Skeletal muscle satellite cell (primary cell): Measurements from ENCODE around the gene GEMIN5.

Source experiments
- H3K27me3 ChIP-seq: 2 replicates; pipeline ENCODE4 v1.7.0; 2013; ENCODE audit warnings: low read length; ENCODE audit not compliant: control insufficient read depth, insufficient read depth
- H3K36me3 ChIP-seq: 2 replicates; pipeline ENCODE4 v1.7.0; 2013; ENCODE audit warnings: mild to moderate bottlenecking, control low read depth, low read length; ENCODE audit not compliant: insufficient read depth
- H3K4me1 ChIP-seq: 2 replicates; pipeline ENCODE4 v1.7.0; 2013; ENCODE audit warnings: low read length; ENCODE audit not compliant: control insufficient read depth, insufficient read depth
- H3K4me2 ChIP-seq: 2 replicates; pipeline ENCODE4 v1.7.0; 2013; ENCODE audit warnings: mild to moderate bottlenecking, low read length
- H3K4me3 ChIP-seq: 2 replicates; pipeline ENCODE4 v1.7.0; 2013; ENCODE audit warnings: low read length
- H3K9ac ChIP-seq: 2 replicates; pipeline ENCODE4 v1.7.0; 2013; ENCODE audit warnings: mild to moderate bottlenecking, low read depth, low read length, moderate library complexity
- H3K9me3 ChIP-seq: replicated peaks from 2 replicates; pipeline ENCODE4 v1.7.0; 2013; ENCODE audit warnings: mild to moderate bottlenecking, control low read depth, low read length

GEMIN5 gene

DNA sequence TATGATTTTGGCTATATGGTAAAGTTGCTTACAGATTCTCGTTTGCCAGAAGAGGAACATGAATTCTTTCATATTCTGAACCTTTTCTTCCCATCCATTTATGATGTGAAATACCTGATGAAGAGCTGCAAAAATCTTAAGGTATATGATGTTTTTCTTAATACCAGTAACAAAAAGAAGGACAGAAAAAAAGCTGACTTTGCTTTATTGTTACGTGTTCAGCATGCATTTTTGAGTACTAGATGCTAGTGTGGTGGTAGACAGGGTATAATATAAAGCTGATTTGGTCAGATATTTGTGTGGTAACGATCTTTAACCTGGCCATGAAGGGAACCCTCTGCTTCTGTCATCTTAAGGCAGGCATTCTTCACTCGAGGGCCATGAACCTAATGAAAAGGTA, 66.3 kb downstream of the GEMIN5 start:
- peaks cover 11% of the 10 kb centered on the region for H3K4me1 ChIP-seq
- no peak overlapping the region for H3K9ac ChIP-seq
- H3K36me3 ChIP-seq: peaks cover 67% of the 10 kb centered on the region
- no peaks in the 10 kb centered on the region for H3K27me3 ChIP-seq
- H3K4me3 ChIP-seq: no peak overlapping the region
- H3K4me2 ChIP-seq: no peak overlapping the region
- H3K9me3 ChIP-seq: no peaks in the 10 kb centered on the region

DNA sequence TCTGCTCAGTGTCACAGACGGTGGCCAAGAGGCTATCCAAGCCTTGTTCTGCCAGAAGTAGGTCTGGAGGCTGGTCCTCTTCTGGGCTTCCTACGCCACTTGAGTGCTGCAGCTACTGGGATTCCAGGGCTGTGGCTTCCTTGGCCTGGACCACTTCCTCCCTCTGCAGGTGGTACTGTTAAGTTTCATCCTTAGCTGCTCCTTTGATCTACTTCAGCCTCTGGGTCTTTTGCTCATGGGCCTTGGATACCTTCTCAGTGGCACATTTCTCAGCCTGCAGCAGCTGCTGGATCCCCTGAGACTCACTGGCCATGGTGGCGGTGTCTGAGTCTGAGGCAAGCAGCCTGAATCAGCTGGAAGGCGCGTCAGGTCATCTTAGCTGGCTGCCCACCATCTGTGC, 69.3 kb downstream of the GEMIN5 start:
- H3K4me3 ChIP-seq: no peak overlapping the region
- H3K9ac ChIP-seq: no peak overlapping the region
- H3K9me3 ChIP-seq: no peaks in the 10 kb centered on the region
- no peaks in the 10 kb centered on the region for H3K27me3 ChIP-seq
- peaks cover 11% of the 10 kb centered on the region for H3K4me1 ChIP-seq
- H3K36me3 ChIP-seq: peaks cover 65% of the 10 kb centered on the region
- no peak overlapping the region for H3K4me2 ChIP-seq

- peaks cover 62% of the 10 kb centered on the region for H3K36me3 ChIP-seq
Observed at GRCh38 chr5:154866841-154867240, 71.2 kb downstream of the GEMIN5 start.

GRCh38 chr5:154865466-154866184, 72.4 kb downstream of the GEMIN5 start:
- Histone ChIP-seq H3K27me3 (no peaks in the 10 kb centered on the region), H3K4me1 (peaks cover 24% of the 10 kb centered on the region), H3K36me3 (peaks cover 51% of the 10 kb centered on the region), H3K9me3 (no peaks in the 10 kb centered on the region), H3K4me2 (no peak overlapping the region), H3K4me3 (no peak overlapping the region), H3K9ac (no peak overlapping the region)

More at GRCh38 chr5:154866841-154867240, 71.2 kb downstream of the GEMIN5 start:
- no peak overlapping the region for H3K4me3 ChIP-seq
- no peak overlapping the region for H3K4me2 ChIP-seq
- H3K9me3 ChIP-seq: no peaks in the 10 kb centered on the region
- no peak overlapping the region for H3K9ac ChIP-seq
- H3K27me3 ChIP-seq: no peaks in the 10 kb centered on the region
- H3K4me1 ChIP-seq: peaks cover 15% of the 10 kb centered on the region

GRCh38 chr5:154863291-154864080, 74.5 kb downstream of the GEMIN5 start:
- Histone ChIP-seq H3K27me3 (no peaks in the 10 kb centered on the region), H3K4me2 (no peak overlapping the region), H3K36me3 (peaks cover 40% of the 10 kb centered on the region), H3K9ac (no peak overlapping the region), H3K9me3 (no peaks in the 10 kb centered on the region), H3K4me1 (peaks cover 28% of the 10 kb centered on the region), H3K4me3 (no peak overlapping the region)

- H3K36me3 ChIP-seq: peaks cover 37% of the 10 kb centered on the region
- H3K4me2 ChIP-seq: no peak overlapping the region
- H3K9me3 ChIP-seq: no peaks in the 10 kb centered on the region
- H3K4me1 ChIP-seq: peaks cover 26% of the 10 kb centered on the region
- no peak overlapping the region for H3K4me3 ChIP-seq
- no peak overlapping the region for H3K9ac ChIP-seq
- no peaks in the 10 kb centered on the region for H3K27me3 ChIP-seq
Observed at GRCh38 chr5:154862766-154863165, 75.2 kb downstream of the GEMIN5 start.

DNA sequence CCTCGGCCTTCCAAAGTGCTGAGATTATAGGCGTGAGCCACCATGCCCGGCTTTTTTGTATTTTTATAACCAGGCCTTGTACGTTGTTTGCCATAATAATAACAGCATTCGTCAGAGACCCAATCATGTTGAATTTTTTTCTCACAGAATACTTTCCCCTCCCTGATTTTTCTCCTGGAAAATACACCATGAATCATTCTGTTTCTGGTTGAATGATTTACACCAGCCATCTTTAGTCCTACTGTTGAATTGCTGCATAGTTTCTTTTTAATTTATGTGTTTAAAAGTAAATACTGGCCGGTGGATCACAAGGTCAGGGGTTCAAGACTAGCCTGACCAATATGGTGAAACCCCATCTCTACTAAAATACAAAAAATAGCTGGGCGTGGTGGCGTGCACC, 76.1 kb downstream of the GEMIN5 start:
- H3K36me3 ChIP-seq: peaks cover 31% of the 10 kb centered on the region
- H3K4me3 ChIP-seq: no peak overlapping the region
- no peak overlapping the region for H3K9ac ChIP-seq
- H3K9me3 ChIP-seq: no peaks in the 10 kb centered on the region
- H3K27me3 ChIP-seq: no peaks in the 10 kb centered on the region
- peaks cover 26% of the 10 kb centered on the region for H3K4me1 ChIP-seq
- H3K4me2 ChIP-seq: no peak overlapping the region

GRCh38 chr5:154860765-154861164, 77.2 kb downstream of the GEMIN5 start:
- peaks cover 30% of the 10 kb centered on the region for H3K4me1 ChIP-seq
- H3K27me3 ChIP-seq: no peaks in the 10 kb centered on the region
- peaks cover 22% of the 10 kb centered on the region for H3K36me3 ChIP-seq
- H3K4me2 ChIP-seq: peak overlapping the region; percentile 88
- H3K9me3 ChIP-seq: no peaks in the 10 kb centered on the region
- peak overlapping the region; percentile 91 for H3K9ac ChIP-seq
- H3K4me3 ChIP-seq: peak overlapping the region; percentile 82

DNA sequence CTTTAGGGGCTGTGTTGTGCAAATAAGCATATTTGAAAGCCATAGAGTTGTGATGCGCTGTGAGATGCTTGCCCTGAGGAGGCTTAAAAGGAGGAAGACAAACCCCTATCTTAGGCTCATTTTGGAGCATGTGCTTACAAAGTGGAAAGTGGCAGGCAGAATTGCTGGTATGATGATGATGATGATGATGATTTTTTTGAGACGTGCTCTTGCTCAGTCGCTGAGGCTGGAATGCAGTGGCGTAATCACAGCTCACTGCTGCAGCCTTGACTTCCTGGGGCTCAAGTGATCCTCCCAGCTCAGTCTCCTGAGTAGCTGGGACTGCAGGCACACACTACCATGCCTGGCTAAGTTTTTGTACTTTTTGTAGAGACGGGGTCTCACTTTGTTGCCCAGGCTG, 77.9 kb downstream of the GEMIN5 start:
- H3K9me3 ChIP-seq: no peaks in the 10 kb centered on the region
- peak overlapping the region; percentile 82 for H3K4me3 ChIP-seq
- H3K9ac ChIP-seq: peak overlapping the region; percentile 91
- H3K4me1 ChIP-seq: peaks cover 30% of the 10 kb centered on the region
- H3K27me3 ChIP-seq: no peaks in the 10 kb centered on the region
- H3K4me2 ChIP-seq: peak overlapping the region; percentile 88
- H3K36me3 ChIP-seq: peaks cover 15% of the 10 kb centered on the region

DNA sequence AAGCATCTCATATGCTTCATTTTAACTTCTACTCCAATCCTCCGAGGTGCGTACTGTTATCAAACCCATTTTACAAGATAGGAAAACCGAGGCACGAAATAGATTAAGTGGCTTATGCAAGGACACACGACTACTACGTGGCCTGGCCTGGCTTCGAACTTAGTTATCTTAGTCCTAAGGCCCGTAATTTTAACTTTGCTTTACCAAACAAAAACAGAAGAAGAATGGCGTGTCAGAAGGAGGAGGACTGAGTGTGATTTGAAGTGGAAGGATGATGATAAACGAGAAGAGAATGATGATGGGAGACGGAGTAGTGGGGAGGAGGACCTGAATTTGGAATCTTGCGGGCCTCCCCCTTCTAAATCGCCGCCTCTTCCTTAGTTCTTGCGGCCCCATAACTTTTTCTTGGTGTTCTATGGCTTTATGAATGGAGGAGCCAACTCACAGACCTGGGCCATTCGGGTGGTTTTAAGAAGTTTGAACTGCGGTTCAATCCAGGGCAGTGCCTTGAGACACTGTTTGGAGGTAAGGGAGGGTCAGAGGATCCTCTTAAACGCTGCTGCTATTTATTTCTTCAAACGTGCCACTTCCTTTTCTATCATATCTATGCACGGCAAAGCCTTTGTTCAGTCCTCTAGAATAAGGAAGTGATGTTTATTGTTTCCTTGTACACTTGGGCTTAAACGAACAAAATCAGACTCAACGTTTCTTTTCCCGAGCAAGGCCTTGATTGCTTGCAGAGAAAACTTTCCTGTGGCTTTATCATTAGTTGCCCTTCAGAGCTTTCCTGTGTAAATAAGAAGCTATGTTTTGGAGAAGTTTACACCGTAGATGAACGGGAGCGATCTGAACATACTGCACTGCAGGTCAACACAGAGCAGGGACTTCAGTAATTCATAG, 78.8 kb downstream of the GEMIN5 start:
- Histone ChIP-seq H3K9me3 (no peaks in the 10 kb centered on the region), H3K36me3 (peaks cover 13% of the 10 kb centered on the region), H3K4me2 (peak overlapping the region; percentile 88), H3K9ac (peak overlapping the region; percentile 91), H3K4me3 (peak overlapping the region; percentile 82), H3K4me1 (peaks cover 30% of the 10 kb centered on the region), H3K27me3 (no peaks in the 10 kb centered on the region)

DNA sequence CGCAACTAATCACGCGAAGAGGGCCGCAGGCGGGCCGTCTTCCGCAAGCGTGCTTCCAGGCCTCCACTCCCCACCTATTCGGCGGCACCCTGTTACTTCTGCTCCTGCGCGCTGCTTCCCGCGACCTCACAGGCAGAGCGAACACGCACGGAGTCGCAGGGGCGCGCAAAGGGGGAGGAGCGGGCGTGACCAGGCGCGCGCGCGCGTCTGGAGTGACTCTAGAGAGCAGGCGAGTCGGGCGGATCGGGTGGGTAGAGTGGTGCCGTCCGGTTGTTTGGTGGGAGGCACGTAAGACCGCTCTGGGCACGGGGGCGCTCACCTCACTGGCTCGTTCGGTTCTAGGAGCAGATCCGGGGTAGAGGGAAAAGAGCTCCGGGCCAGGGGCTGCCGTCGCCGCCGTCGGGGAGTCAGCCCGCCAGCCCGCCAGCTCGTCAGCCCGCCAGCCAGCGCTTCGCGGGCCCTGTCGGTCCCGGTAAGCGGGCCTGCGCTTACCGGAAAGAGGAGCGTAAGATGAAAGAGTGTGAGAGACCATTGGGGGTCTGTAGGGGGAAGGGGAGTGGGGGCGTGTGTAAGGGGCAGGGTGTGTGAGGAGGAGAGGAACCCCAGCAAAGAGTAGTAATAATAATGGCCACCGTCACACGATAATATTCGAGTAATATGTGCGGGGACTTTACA, 79.6 kb downstream of the GEMIN5 start, which contains the start of gene CNOT8:
TSS of gene CNOT8 (plus strand) at position 331 of the 675 bp plus-strand sequence. CDS start 4,652 bp downstream, outside the sequence.
- H3K27me3 ChIP-seq: no peaks in the 10 kb centered on the region
- H3K4me2 ChIP-seq: peak within 1 kb of the TSS; percentile 92
- no peaks in the 10 kb centered on the region for H3K9me3 ChIP-seq
- peaks cover 8% of the 10 kb centered on the region for H3K36me3 ChIP-seq
- H3K4me1 ChIP-seq: peaks cover 30% of the 10 kb centered on the region
- peak within 1 kb of the TSS; percentile 82 for H3K4me3 ChIP-seq
- H3K9ac ChIP-seq: peak within 1 kb of the TSS; percentile 91
